HG02938 (cell line): ENCODE data around the gene DYNLL1.
"Not testable (repeated sequence)": the region's sequence is repeated elsewhere in the genome, so short reads cannot be mapped to it uniquely, and the experiment has no call there.

Experiments
- ATAC-seq: cut with Tn5 transposase; IDR thresholded peaks from one replicate; pipeline ENCODE4 v1.9.1; 2021; ENCODE audit warnings: mild to moderate bottlenecking, moderate library complexity; ENCODE audit not compliant: unreplicated experiment

DYNLL1 gene

GRCh38 chr12:120495731-120496412 lies at the start of gene DYNLL1:
DYNLL1 (plus strand) TSS chr12:120496113; CDS start chr12:120496422, 309 bp downstream.
- ATAC-seq, result peak; percentile 91

DNA sequence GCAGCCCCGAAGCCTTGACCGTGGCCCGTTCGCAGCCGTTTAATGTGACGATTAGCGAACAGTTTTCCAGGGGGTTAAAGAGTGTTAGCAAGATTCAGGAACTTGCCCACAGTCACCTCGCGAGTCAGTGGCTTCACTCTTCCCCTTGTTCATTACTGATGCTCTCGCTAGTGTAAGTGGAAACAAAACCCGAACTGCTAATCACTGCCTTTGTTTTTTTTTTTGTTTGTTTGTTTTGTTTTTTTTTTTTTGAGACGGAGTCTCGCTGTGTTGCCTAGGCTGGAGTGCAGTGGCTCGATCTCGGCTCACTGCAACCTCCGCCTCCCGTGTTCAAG lies 49.1 kb upstream of the DYNLL1 start:
- peak; percentile 9 for ATAC-seq

- no peak for ATAC-seq
These were observed 47.9 kb upstream of the DYNLL1 start for GRCh38 chr12:120447992-120448391.

- ATAC-seq, result not testable (repeated sequence)
These were observed 43.4 kb upstream of the DYNLL1 start for GRCh38 chr12:120452524-120452923.

GRCh38 chr12:120453060-120453750 lies 42.7 kb upstream of the DYNLL1 start:
- ATAC-seq, result no peak

DNA sequence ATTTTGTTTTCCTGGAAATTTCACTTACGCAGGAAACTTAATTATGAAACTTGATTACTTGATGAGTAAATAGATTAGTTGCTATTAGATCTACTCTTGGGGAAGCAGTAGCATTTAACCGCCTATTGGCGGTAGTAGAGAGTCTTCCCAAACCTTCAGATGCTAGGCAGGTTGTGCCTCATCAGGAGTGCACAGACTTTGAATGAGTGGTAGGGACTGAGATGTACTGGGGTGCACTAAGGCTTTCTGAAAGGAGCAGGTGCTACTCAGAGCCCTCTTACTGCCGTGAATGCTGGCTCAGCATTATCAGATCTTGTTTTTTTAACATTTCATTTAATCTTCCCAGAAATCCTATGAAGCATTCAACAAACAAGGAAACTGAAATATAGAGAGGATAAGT lies 41.9 kb upstream of the DYNLL1 start:
- ATAC-seq, result no peak

- no peak for ATAC-seq
These were observed 40.6 kb upstream of the DYNLL1 start for GRCh38 chr12:120455302-120455701.

- no peak for ATAC-seq
These were observed 38.8 kb upstream of the DYNLL1 start for GRCh38 chr12:120457133-120457532.

GRCh38 chr12:120460157-120460556 lies 35.8 kb upstream of the DYNLL1 start:
- no peak for ATAC-seq

DNA sequence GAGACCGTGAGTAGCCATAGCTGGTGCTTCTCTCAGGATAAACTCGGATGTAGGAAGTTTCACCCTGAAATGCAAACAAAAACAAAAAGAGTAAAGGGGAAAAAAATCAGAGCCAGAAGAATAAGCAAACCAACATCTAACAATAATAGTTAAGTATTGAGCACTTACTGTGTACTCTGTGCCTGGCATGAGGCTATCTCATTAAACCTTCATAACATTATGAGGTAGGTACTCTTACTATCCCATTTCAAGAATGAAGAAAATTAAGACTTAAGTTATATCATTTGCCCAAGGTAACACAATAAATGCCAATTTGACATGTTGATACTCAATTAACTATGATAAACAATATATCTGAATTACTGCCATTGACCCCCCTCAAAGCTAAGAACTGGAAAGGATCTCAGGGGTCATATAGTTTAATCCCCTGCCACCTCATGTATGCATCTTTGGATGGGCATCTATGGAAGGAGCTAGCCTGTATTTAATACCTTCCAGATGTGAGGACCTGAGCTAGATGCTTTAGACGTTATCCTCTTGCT lies 33.7 kb upstream of the DYNLL1 start:
- no peak for ATAC-seq

- no peak for ATAC-seq
These were observed 32.2 kb upstream of the DYNLL1 start for GRCh38 chr12:120463712-120464111.

- no peak for ATAC-seq
These were observed 30.2 kb upstream of the DYNLL1 start for GRCh38 chr12:120465756-120466155.

DNA sequence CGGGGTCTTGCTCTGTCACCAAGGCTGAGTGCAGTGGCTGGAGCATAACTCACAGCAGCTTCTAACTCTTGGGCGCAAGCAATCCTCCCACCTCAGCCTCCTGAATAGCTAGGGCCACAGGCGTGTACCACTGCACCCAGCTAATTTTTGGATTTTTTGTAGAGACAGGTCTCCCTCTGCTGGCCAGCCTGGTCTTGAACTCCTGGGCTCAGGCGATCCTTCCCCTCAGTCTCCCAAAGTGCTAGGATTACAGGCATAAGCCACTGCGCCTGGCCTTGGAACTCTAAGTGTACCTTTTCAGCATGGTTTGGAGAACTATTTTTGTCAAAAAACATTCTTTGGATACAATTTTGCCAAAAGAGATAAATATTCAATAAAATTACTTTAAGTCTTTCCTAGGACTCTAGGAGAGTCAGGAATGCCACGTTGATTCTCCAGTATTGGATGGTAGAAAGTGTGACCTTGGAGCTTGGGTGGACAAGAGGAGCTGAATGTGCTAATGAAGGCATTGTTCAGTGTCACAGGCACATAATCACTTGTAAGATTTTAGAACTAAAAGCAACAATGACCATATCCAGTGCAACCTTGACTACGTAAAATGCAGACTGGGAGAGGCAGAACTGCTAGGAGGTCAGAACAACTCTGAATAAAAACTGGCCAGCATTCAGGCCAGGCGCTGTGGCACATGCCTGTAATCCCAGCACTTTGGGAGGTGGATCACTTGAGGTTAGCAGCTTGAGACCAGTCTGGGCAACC lies 29.2 kb upstream of the DYNLL1 start:
- no peak for ATAC-seq

DNA sequence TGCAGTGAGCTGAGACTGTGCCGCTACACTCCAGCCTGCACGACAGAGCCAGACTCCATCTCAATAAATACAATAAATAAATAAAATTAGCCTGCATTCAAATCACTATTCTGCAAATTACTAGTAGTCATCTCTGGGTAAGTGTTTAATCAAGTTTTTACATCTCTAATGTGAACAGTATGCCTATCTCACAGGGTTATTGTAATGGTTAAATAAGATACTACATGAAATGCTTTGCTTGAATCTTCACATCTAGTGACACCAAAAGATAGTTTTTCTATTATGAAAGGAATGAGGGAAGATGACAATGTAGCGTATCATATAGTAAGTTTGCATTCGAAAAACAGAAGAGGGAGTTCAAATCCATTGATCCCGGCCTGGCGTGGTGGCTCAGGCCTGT lies 28.5 kb upstream of the DYNLL1 start:
- ATAC-seq, result no peak

DNA sequence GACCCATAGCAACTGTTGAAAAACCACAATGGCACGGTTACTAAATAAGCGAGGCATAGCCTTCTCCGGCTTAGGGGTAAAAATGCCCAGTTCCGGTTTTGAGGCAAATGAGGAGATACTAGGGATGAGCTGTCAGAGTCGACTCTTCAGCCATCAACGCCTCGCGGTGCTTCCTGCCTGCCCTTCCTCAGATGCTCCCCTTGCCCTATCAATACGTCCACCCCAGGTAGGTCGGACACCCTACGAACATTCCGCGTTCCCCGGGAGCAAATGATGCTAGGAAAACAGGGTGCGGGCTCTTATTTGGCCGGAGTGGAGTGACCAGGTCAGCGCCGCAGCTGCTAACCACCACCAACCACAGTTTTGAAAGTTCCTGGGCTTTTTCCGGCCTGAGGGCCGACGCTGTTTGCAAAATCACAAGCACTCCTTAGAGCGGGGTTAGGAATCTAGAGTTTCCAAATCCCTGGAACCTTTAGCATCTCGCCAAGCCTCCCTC lies 27.5 kb upstream of the DYNLL1 start:
- ATAC-seq, result no peak

GRCh38 chr12:120468821-120469449 lies 27.0 kb upstream of the DYNLL1 start:
- peak; percentile 31 for ATAC-seq

DNA sequence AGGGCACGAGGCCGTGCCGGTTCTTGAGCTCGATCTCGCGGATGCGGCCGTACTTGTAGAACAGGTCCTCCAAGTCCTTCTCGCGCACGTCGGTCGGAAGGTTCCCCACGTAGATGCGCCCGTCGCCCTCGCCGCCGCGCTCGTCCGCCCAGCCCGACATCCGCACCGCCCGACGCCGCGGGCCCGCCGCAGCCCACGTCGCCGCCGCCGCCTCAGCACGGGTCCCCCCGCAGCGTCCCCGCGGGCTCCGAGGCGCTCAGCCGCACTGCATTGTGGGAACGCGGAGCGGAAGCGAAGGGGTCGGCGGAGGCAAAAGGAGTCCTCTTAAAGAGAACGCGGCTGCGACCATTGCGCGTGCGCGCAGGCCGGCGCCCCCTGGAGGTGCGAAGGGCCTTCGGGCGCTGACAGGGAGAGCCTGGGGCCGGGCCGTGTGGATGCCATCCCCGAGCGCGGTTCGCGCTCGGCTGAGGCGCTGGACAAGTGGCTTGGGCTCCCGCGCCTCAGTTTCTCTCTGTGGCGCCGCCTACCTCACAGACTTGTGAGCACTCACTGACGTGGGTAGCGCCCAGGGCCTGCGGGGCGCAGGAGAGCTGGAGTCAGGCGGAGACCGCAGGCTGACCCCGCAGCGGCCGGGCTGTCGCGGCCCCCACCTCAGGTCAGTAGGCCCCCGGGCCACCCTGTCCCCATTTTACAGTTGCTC lies 26.3 kb upstream of the DYNLL1 start, which contains the start of gene SRSF9:
Gene SRSF9, minus strand, starts transcription at position 299 of the 700 bp plus-strand sequence. Its CDS starts 139 bp downstream, at position 160.
- peak; percentile 74 for ATAC-seq

GRCh38 chr12:120470150-120470784 lies 25.6 kb upstream of the DYNLL1 start:
- ATAC-seq, result peak; percentile 28

DNA sequence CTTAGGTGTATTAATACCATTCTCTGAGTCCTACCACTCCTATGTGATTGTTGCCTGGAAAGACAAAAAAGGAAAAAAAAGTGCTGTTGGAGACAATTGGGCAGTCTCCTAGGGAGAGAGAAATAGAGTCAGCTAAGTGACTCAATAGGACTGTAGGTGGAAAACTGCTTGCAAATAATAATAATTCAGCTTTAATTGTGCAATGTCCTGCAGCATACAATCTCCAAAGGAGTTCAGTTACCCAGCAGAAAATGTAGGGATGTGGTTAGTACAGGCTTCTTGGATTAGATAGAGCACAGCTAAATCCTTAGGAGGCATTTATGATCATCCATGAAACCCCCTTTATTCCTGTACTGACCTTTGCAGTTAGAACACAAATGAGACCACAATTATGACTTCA lies 23.4 kb upstream of the DYNLL1 start:
- no peak for ATAC-seq
